Esophagus muscularis mucosa (tissue), 4 donors: ENCODE results near the gene RGS19.

Experiments
- EP300 ChIP-seq: sonication (generic); formaldehyde crosslinking; IDR thresholded peaks from one replicate; pipeline ENCODE4 v1.6.1; 2017; ENCODE audit warnings: antibody characterized with exemption
- POLR2A ChIP-seq: fragments of 450-650 bp; IDR thresholded peaks from one replicate; pipeline ENCODE4 v1.6.1; 2017; ENCODE audit warnings: antibody characterized with exemption, moderate library complexity, mild to moderate bottlenecking, low read depth
- POLR2AphosphoS5 ChIP-seq, 2 donors: sonication (generic); formaldehyde crosslinking; IDR thresholded peaks; one replicate each; pipeline ENCODE4 v1.6.1; 2017; ENCODE audit warnings: antibody characterized with exemption in 2 of 2
- TF ChIP-seq, protein P1 (sequence below), 3 experiments: fragments of 200-600 bp in 2 of 3; fragments of 450-650 bp in 1 of 3; sonication (generic) in 2 of 3; IDR thresholded peaks; one replicate each; pipeline ENCODE4 v1.5.1; 2017 to 2019; ENCODE audit warnings: antibody characterized with exemption in 3 of 3, mild to moderate bottlenecking in 2 of 3, moderate library complexity in 1 of 3

DNA sequence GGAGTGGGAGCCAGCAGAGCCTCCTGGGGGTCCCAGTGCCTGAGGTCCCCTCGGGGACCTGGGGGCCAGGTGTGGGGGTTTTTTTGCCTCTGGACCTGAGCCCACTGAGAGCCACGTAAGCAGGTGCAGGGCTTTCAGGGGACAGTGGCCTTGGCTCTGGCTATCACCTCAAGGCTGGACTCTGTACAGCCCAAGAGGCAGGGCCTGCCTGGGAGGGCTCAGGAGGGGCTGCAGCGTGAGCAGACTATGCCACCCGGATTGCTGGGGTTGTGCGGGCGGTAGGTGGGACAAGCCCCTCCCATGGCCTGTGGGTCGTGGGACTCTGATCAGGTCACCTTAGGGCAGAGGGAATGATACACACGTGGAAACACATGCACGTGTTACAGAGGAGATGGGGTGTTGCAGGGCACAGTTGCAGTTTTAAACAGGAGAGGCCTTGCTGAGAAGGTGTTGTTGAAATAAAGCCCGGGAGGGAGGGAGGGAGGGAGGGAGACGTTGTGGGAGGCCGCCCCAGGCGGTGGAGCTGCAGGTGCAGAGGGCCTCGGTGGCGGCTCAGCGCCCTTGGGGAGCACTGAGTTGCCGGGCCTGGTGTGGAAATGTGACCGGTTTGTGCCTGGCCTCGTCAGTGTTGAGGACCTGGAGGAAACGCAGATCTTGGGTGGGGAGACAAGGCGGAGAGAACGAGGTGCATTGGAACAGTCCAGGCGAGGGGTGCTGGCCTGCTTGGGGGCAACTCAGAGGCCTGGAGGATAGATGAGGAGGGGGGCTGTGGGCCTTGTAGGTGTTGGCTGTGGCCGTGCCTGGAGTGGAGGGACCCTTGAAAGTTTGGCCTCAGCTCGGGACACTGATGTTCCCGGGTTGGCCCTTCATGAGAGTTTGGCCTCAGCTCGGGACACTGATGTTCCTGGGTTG lies 14.0 kb downstream of the RGS19 start:
- TF ChIP-seq, protein P1, sequence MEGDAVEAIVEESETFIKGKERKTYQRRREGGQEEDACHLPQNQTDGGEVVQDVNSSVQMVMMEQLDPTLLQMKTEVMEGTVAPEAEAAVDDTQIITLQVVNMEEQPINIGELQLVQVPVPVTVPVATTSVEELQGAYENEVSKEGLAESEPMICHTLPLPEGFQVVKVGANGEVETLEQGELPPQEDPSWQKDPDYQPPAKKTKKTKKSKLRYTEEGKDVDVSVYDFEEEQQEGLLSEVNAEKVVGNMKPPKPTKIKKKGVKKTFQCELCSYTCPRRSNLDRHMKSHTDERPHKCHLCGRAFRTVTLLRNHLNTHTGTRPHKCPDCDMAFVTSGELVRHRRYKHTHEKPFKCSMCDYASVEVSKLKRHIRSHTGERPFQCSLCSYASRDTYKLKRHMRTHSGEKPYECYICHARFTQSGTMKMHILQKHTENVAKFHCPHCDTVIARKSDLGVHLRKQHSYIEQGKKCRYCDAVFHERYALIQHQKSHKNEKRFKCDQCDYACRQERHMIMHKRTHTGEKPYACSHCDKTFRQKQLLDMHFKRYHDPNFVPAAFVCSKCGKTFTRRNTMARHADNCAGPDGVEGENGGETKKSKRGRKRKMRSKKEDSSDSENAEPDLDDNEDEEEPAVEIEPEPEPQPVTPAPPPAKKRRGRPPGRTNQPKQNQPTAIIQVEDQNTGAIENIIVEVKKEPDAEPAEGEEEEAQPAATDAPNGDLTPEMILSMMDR (IDR thresholded peaks at IDR 0.05) = no peak
- no peak for TF ChIP-seq POLR2A
- TF ChIP-seq EP300 = no peak
- TF ChIP-seq POLR2AphosphoS5 (IDR thresholded peaks at IDR 0.05) = no peak
